CD4-positive, alpha-beta T cell treated with Interleukin-2 at 100 ng/mL for 4 hours (primary cell): ENCODE measurements around the gene HSD17B7.
"Not testable (repeated sequence)": the region's sequence is repeated elsewhere in the genome, so short reads cannot be mapped to it uniquely, and the experiment has no call there.

ENCODE experiments used
- DNase-seq: peaks from one replicate; pipeline ENCODE4 v3.0.0-alpha.2; 2020; ENCODE audit warnings: low spot score

HSD17B7 gene

DNA sequence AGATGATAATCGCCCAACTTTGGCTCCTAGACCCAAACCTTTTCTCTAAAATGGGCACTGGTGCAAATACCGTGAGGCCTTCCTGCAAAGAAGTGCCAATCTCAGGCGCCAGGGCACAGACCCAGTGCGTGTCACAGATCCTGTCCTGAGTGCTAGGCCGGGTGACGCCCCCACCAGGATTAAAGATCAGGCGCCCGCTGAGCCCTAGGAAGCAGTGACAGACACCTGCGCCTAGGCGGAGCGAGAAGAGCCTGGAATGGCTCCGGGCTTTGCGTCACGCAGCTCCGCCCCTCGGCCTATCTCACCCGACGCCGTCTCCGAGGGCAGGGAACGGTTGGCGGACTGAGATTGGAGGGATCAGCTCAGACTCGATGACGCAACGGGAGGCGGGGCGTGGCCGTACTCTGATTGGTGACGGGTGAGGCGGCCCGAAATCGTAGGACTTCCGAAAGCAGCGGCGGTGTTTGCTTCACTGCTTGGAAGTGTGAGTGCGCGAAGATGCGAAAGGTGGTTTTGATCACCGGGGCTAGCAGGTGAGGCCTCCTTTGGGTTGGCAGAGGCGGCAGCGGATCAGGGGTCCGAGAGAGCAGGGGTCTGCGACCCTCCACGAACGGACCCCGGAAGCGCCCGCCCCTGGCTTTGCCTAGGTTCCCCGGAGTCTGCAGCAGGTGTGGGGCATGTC, at the start of gene HSD17B7:
HSD17B7 (plus strand) TSS at position 400 of the 682 bp plus-strand sequence; CDS start at position 499, 99 bp downstream.
- DNase-seq: peak; percentile 74

DNA sequence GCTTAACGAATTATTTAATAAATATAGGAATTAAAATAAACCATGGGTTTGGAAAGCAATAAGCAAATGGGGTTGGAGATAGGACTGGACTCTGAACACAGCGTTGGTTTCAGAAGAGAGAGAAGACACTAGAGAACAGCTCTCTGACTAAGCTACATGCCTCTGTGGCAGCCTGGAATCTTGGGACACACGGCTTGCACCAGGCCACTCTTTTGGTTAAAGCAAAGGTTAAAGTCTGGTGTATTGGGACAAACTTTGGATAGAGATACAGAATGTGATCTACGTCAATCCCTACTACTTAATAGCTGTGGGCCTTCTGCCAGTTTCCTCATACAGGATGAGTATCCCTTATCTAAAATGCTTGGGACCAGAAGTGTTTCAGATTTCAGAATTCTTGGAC, 49.7 kb upstream of the HSD17B7 start:
- no peak for DNase-seq

GRCh38 chr1:162741574-162741973, 48.9 kb upstream of the HSD17B7 start:
- DNase-seq: no peak

DNA sequence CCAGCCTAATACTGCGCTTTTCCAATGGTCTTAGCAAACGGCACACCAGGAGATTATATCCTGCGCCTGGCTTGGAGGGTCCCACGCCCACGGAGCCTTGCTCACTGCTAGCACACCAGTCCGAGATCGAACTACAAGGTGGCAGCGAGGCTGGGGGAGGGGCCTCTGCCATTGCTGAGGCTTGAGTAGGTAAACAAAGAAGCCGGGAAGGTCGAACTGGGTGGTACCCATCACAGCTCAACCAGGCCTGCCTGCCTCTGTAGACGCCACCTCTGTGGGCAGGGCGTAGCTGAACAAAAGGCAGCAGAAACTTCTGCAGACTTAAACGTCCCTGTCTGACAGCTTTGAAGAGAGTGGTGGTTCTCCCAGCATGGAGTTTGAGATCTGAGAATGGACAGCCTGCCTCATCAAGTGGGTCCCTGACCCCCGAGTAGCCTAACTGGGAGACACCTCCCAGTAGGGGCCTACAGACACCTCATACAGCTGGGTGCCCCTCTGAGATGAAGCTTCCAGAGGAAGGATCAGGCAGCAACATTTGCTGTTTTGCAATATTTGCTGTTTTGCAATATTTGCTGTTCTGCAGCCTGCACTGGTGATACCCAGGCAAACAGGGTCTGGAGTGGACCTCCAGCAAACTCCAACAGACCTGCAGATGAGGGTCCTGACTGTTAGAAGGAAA, 44.1 kb upstream of the HSD17B7 start:
- DNase-seq: not testable (repeated sequence)

DNA sequence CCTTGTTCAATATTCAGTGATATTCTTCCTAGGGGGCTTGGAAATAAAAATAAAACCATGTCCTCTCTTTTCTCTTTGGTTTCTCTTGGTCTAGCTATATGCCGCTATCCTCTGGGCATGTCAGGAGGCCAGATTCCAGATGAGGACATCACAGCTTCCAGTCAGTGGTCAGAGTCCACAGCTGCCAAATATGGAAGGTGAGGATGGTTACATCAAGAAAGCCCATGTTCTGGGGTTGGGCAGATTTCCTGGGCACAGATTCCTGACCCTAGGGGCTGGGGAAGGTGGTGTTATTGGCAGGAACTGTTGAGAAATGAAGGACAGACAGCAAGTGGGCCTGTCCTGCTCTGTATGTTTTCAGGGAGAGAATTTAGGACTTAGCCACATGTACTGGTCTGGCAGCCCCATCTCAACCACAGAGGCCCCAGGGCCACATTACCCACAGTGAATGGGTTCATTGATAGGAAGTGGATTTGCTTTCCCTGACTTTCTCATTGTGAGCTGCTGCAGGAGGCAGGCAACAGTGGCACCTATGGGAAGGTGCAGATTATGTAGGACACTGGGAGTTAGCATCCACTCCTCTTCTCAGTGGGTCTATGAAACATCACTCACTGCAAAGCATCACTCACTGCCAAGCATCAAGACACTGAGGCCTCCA, 37.4 kb upstream of the HSD17B7 start:
- no peak for DNase-seq

- DNase-seq: no peak
These were observed 36.4 kb upstream of the HSD17B7 start for GRCh38 chr1:162753998-162754585.

DNA sequence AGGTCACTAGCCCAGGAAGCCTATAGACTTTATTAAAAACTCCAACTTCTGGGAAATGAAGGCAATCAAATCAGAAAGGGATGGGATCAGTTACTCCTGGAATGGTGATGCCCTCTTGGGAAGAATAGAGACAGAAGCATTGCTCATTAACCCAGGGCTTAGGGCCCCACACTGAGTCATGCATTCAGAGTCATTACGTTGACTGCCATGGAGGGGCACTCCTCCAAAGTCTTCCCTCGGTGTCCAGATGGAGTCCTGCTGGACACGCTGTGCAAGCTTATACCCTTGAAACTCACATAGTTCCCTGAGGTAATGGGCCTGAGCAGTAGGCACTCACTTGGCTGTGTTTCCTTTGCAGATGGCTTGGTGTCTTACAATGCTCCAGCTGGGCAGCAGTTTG, 35.2 kb upstream of the HSD17B7 start:
- no peak for DNase-seq

- DNase-seq: no peak
These were observed 34.0 kb upstream of the HSD17B7 start for GRCh38 chr1:162756523-162756922.

DNA sequence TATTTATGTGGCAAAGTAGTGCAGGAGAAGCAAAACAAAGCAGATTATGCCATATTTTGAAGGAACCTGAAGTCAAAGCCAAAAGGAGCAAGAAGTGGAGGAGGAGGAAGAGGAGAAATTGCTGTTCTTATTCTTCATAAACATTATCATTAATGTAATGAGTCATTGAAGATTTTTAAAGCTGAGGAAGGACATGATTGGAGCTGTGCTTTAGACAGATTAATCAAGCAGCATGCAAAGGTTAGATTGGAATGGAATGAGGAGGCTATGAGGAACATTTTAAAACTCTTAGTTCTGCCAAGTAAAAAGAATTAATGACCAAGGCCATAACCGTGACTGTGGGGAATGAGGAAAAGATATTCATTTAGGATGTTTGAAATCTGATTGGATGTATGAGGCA, 33.0 kb upstream of the HSD17B7 start:
- no peak for DNase-seq

DNA sequence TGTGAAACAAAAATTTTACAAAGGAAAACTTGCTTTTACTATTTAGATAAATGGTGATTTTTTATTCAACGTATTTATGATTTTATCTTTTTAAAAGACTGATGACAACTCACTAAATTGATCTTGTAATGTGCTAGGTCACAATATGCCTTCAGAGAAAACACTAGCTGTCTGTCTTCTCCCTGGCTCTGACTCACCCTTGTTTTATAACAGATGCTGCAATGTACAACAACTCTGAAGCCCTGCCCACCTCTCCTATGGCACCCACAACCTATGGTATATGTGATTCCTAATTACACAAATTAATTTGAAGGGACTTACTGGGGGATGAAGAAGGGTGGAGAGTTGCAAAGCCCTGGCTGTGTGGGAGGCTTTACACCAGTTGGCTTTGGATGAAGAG, 24.7 kb upstream of the HSD17B7 start:
- DNase-seq: no peak

DNA sequence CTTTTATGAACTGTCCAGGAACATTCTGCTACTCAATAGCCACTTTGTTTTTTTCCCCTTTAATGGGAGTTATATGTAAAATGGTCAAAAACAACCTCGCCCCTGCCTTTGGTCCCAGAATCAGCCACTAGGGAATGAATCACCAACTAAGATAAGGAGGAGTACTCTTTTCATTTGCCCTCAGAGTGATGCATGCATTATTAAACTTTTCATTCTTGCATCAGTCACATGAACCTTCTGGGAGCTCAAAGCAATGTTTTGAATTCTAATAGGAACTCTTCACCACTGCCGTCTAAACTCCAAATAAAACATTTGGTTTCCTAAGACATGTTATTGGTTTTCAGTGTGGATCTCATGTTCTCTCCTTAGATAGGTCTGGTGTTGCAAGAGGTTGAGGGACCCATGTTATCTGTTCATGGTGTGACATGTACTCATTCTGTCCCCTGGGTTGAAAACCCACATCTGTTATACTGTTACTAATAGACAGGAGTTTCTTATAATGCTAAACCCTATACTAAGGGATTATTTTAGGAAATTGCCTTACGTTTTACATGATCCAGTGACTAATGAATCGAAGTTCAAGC, 17.8 kb upstream of the HSD17B7 start:
- no peak for DNase-seq

DNA sequence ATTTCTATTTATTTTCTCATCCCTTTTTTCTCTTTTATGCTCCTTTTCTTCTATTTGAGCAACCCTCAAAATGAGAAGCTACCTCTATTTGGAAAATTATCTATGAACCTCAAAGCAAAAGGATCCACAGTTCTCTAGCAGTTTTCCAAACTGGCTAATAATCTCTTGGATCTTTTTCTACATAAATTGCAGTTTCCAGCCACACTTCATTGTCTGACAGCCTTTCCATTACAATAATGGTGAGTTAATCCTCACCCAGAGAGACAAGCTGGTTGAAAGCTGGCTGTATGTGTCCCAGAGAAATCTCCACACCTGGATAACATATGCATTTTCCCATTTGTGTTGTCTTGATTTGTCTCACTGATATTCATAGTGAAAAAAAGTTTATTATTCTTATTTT, 16.5 kb upstream of the HSD17B7 start:
- DNase-seq: no peak

DNA sequence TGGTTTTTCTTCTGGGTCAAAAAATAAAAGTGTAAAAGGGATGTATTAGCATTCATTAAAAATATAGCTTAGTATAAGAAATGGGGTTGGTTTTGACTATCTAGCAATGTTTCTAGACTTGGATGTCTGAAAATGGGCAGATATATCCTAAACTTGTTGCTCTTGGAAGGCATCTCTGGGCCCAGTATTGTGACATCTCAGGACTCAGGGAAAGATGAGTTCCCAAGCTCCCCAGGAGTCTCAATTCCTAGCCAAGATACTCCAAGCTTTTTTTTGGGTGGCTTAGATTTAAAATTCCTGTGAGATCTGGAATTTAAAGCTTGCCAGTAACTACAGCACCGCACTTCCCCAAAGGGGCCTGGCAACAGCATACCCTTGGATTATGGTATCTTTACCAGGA, 11.5 kb upstream of the HSD17B7 start:
- DNase-seq: no peak

DNA sequence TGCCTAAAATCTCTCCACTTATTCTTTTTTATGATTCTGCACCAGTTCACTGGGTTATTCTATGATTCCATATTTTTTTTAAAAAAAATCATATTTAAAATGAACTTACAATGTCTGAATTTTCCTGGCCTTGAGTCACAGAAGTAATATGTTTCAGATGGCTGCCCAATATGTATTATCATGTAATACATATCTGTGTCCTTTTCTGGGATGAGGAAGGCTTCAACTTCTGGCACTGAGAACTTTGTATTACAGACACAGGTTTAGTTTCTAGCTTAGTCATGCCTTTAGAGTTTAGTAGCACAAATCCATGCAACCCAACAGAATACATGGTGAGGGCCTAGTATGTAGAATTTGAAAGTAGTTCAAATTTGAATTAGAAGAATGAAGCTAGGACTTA, 7.8 kb upstream of the HSD17B7 start:
- no peak for DNase-seq

GRCh38 chr1:162784926-162785325, 5.6 kb upstream of the HSD17B7 start:
- not testable (repeated sequence) for DNase-seq

DNA sequence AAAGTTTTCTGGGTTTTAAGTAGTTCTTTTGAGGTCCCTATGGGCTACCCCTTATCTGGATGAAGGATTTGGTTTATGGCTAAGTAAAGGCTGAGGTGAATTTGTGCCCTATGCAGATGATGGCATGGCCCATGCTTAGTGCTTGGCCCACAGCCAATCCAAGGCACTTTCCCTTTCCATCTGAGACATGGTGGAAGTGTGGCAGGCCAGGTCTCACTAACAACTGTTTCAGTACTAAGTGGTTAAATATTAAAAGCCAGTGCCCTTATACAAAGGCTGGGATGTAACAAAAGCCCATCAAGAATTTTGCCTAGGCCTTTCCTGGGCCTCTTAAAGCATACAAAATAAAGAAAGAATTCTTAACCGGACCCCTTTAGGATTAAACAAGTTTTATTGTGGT, 1.7 kb upstream of the HSD17B7 start:
- DNase-seq: not testable (repeated sequence)

GRCh38 chr1:162790985-162791357, 469 bp downstream of the HSD17B7 start:
- DNase-seq: peak; percentile 7

DNA sequence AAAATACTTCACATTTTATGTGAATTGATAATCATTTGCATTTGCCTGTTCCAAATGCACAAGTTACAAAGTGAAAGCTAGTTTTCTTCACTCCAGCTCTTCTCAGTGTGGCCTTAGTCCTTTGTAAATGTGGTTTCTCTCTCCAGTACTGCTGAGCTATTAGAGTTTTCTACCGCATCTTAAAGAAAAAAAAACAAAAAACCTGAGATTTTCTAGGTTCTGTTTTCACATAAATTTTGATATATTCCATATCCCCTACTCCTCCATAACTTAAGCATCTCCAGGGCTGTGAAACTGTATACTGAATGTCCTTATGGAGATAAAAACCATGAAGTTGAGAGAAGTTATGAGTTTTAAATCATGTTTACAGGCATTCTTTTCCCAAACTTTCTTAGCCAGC, 3.8 kb downstream of the HSD17B7 start:
- not testable (repeated sequence) for DNase-seq

- DNase-seq: not testable (repeated sequence)
These were observed 6.2 kb downstream of the HSD17B7 start for GRCh38 chr1:162796617-162797279.

- not testable (repeated sequence) for DNase-seq
These were observed 9.7 kb downstream of the HSD17B7 start for GRCh38 chr1:162799995-162800830.

- not testable (repeated sequence) for DNase-seq
These were observed 17.0 kb downstream of the HSD17B7 start for GRCh38 chr1:162807503-162807902.
